Colonic mucosa (tissue), 4 donors: ENCODE measurements around the gene RARB. TPM values are rescaled to one million over a fixed set of nuclear protein-coding genes. Genes with fewer than 3 reads are reported as not detected.

Source experiments
- DNase-seq: peaks from one replicate; pipeline ENCODE4 v3.0.0-alpha.2; 2020
- H3K27ac ChIP-seq: fragments of 200-600 bp; one replicate; pipeline ENCODE4 v1.8.0; 2021
- H3K27me3 ChIP-seq: fragments of 200-600 bp; one replicate; pipeline ENCODE4 v1.8.0; 2021
- H3K36me3 ChIP-seq: fragments of 200-600 bp; one replicate; pipeline ENCODE4 v1.8.0; 2021
- H3K4me1 ChIP-seq: fragments of 200-600 bp; one replicate; pipeline ENCODE4 v1.8.0; 2021; ENCODE audit warnings: mild to moderate bottlenecking
- H3K4me3 ChIP-seq: fragments of 200-600 bp; one replicate; pipeline ENCODE4 v1.8.0; 2021
- H3K9ac ChIP-seq, 2 donors: one replicate each; pipeline ENCODE4 v1.7.0; 2013; ENCODE audit warnings: control low read depth in 2 of 2, low read depth in 2 of 2, low read length in 2 of 2
- H3K9me3 ChIP-seq: fragments of 200-600 bp; one replicate; pipeline ENCODE4 v1.8.0; 2021
- CTCF ChIP-seq: fragments of 200-600 bp; IDR thresholded peaks from one replicate; pipeline ENCODE4 v1.8.0; 2022; ENCODE audit warnings: antibody characterized with exemption, mild to moderate bottlenecking
- intact Hi-C: fragments of 100-400 bp; cut with DNase I; formaldehyde crosslinking; loops from one replicate; pipeline ENCODE4 v1.14.1; 2022
- total RNA-seq, 2 donors: library from RNA; stranded (reverse); fragmentation: NEBNext Ultra II Directional in 1 of 2; extraction: Animal tissue kit (Norgen Biotek cat#: 25700) in 1 of 2; gene quantifications; one replicate each; pipeline ENCODE4 v1.2.1, GENCODE V29; 2021
- donor health status: healthy.
- donor health status: DM: no; HTN: no; CAD: no.
- donor health status: DM: no; HTN: no; CAD: no.

Gene RARB
- total RNA-seq, 2 donors from 2014 or later = 0.54 to 0.74 TPM

- Histone ChIP-seq H3K9me3 (no peaks in the 10 kb centered on the region), H3K4me3 (no peak overlapping the region), H3K4me1 (no peaks in the 10 kb centered on the region), H3K27me3 (no peaks in the 10 kb centered on the region), H3K36me3 (no peaks in the 10 kb centered on the region), H3K9ac (no peak overlapping the region), H3K27ac (no peak overlapping the region)
- no peak for DNase-seq
- intact Hi-C loops = no loop called here
- no peak for TF ChIP-seq CTCF
Observed at GRCh38 chr3:25510797-25511196, 82.7 kb downstream of the RARB start.

GRCh38 chr3:25511972-25512721 lies 84.1 kb downstream of the RARB start:
- no peaks in the 10 kb centered on the region for H3K4me1 ChIP-seq
- DNase-seq = no peak
- H3K36me3 ChIP-seq = no peaks in the 10 kb centered on the region
- H3K4me3 ChIP-seq = no peak overlapping the region
- H3K27ac ChIP-seq = no peak overlapping the region
- no peak for TF ChIP-seq CTCF
- no peaks in the 10 kb centered on the region for H3K9me3 ChIP-seq
- intact Hi-C loops = no loop called here
- no peaks in the 10 kb centered on the region for H3K27me3 ChIP-seq
- H3K9ac ChIP-seq = no peak overlapping the region

GRCh38 chr3:25513642-25514266 lies 85.7 kb downstream of the RARB start:
- Histone ChIP-seq H3K27me3 (no peaks in the 10 kb centered on the region), H3K36me3 (no peaks in the 10 kb centered on the region), H3K9me3 (no peaks in the 10 kb centered on the region), H3K27ac (no peak overlapping the region), H3K9ac (no peak overlapping the region), H3K4me3 (no peak overlapping the region), H3K4me1 (no peaks in the 10 kb centered on the region)
- intact Hi-C loops = no loop called here
- no peak for TF ChIP-seq CTCF
- no peak for DNase-seq

- Histone ChIP-seq H3K27ac (no peak overlapping the region), H3K9ac (no peak overlapping the region), H3K27me3 (no peaks in the 10 kb centered on the region), H3K4me1 (no peaks in the 10 kb centered on the region), H3K36me3 (no peaks in the 10 kb centered on the region), H3K9me3 (no peaks in the 10 kb centered on the region), H3K4me3 (no peak overlapping the region)
- no peak for DNase-seq
- TF ChIP-seq CTCF = no peak
- intact Hi-C loops = no loop called here
Observed at GRCh38 chr3:25515171-25515570, 87.1 kb downstream of the RARB start.

GRCh38 chr3:25520926-25521559 lies 93.0 kb downstream of the RARB start:
- TF ChIP-seq CTCF = no peak
- no peak overlapping the region for H3K9ac ChIP-seq
- no peaks in the 10 kb centered on the region for H3K27me3 ChIP-seq
- H3K4me3 ChIP-seq = no peak overlapping the region
- H3K27ac ChIP-seq = no peak overlapping the region
- H3K9me3 ChIP-seq = no peaks in the 10 kb centered on the region
- H3K4me1 ChIP-seq = no peaks in the 10 kb centered on the region
- no peaks in the 10 kb centered on the region for H3K36me3 ChIP-seq
- DNase-seq = no peak
- intact Hi-C loops = no loop called here
